Hair follicle dermal papilla cell (primary cell): ENCODE data around the gene TARS3. TPM values are rescaled to one million over a fixed set of nuclear protein-coding genes. Genes with fewer than 3 reads are reported as not detected.

Experiments
- small RNA-seq: library from RNA; depleted of rRNA; stranded (forward); fragments of <200 nt; gene quantifications from one replicate; pipeline ENCODE3, GENCODE V24; 2012
- total RNA-seq: library from RNA; depleted of rRNA; stranded (reverse); fragments of >200 nt; gene quantifications from 2 replicates; pipeline ENCODE4 v1.2.3, GENCODE V29; 2012

The TARS3 gene
- total RNA-seq = 10.8 and 12.7 TPM in 2 replicates

DNA sequence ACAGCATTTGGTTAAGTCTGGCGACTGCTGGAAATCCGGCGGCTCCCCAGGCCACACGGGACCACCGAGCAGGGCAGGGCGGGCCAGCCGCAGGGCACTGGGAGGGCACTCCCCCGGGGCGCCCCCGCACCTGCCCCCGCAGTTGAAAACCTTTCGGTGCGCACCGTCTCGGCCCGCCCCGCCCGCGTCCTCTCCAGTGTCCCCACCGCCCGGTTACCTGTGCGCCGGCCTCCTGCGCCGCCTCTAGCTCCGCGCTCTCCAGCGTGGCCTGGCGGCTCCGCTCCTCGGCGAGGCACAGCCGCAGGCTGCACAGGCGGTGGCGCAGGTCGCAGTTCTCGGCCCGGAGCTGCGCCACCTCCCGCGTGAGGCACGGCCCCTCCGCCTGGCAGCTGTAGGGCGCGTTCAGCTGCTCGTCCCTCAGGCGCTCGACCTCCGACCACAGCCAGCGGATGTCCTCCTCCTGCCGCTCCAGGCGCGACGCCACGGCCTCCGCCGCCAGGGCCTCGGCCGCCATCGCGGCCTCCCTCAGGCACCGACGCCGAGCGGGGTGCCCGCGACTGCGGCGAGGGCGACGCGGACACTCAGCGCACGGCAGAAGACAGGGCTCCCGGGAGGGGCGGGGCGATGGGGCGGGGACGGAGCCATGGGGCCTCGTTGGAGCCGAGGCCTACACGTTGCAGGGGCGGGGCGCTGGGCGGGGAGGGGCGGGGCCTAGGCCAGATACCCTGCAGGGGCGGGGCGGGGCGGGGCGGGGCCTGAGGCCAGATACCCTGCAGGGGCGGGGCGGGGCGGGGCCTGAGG lies at the start of gene TARS3:
TSS of gene TARS3 (minus strand) at position 600 of the 801 bp plus-strand sequence. CDS start at position 514, 86 bp downstream.

DNA sequence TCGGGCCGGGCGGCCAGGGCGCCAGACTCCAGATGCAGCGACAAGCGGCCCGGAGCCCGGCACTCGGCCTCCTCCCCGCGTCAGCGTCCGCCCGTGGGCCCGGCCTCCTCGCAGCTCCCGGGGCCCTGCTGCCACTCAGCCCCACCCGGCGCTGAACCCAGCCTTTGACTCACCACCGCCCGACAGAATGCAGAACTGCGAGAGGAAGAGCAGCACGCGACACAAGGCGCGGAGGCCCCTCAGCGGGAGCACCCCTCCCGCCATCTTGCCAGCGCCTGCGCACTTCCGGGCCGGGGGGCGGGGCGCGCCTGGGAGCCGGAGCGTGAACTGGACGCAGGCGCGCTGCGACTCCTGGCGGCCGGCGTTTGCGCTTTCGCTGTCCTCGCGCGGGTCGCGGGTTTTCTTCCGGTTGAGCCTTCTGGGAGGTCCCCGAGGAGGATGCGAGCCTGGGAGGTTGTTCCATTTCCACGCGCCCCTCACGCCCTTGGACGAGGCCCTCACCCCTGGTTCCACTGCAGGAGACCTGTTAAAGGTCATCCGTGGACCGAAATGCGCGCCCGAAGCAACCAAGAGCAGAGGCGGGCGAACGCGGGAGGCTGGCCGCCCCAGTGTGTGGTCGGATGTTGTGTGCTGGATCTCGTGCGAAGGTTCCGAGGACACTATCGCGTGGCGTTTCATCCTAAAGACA lies 72.0 kb downstream of the TARS3 start, which contains the start of gene TM2D3:
TSS of gene TM2D3 (minus strand) at position 284 of the 688 bp plus-strand sequence. CDS start at position 264, 20 bp downstream.

Small RNA genes lying within 50 kb of the gene (small RNA-seq; reads per million reads assigned to genes)
- gene RN7SL209P (not detected), gene RNU6-807P (not detected)

Other genes starting within 250 kb of the TARS3 start
- gene PCSK6, start 234.8 kb downstream of the TARS3 start, total RNA-seq = 0.65 TPM in 1 of 2 replicates, not detected in the other
- 34.1 and 34.7 TPM in 2 replicates for gene TM2D3, start 72.1 kb downstream of the TARS3 start, total RNA-seq
- gene OR4F6, start 79.0 kb upstream of the TARS3 start, total RNA-seq = not detected in 2 replicates
- not detected in 2 replicates for gene OR4F15, start 87.7 kb upstream of the TARS3 start, total RNA-seq